GM20000 (cell line): Measurements from ENCODE around the gene WBP2NL.

ENCODE experiments used
- DNase-seq: peaks from one replicate; pipeline ENCODE4 v3.0.0; 2012; ENCODE audit warnings: low spot score
- TF ChIP-seq, protein P1 (sequence below): IDR thresholded peaks from 2 replicates; pipeline ENCODE4 v1.5.1; 2012; ENCODE audit warnings: mild to moderate bottlenecking, control low read depth; ENCODE audit errors: extremely low read depth, missing control alignments

WBP2NL gene

DNA sequence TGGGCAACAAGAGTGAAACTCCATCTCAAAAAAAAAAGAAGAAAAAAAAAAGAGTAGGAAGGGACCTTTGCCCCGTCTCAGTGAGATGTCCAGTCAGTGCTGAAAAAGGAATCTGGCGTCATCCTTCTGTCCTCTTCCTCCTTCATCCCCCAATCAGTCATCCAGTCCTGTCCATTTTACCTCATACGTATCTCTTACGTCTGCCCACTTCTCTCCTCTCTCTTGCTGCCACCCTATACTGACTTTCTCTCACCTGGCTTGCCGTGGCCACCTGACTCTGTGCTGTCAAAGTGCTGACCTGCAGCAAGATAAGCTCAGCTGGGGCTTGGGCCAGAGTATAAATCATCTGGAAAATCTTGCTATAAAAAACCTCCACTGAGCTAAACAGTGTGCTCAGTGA lies 15.7 kb upstream of the WBP2NL start:
- DNase-seq, result no peak
- TF ChIP-seq, protein P1, sequence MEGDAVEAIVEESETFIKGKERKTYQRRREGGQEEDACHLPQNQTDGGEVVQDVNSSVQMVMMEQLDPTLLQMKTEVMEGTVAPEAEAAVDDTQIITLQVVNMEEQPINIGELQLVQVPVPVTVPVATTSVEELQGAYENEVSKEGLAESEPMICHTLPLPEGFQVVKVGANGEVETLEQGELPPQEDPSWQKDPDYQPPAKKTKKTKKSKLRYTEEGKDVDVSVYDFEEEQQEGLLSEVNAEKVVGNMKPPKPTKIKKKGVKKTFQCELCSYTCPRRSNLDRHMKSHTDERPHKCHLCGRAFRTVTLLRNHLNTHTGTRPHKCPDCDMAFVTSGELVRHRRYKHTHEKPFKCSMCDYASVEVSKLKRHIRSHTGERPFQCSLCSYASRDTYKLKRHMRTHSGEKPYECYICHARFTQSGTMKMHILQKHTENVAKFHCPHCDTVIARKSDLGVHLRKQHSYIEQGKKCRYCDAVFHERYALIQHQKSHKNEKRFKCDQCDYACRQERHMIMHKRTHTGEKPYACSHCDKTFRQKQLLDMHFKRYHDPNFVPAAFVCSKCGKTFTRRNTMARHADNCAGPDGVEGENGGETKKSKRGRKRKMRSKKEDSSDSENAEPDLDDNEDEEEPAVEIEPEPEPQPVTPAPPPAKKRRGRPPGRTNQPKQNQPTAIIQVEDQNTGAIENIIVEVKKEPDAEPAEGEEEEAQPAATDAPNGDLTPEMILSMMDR, result no peak

DNA sequence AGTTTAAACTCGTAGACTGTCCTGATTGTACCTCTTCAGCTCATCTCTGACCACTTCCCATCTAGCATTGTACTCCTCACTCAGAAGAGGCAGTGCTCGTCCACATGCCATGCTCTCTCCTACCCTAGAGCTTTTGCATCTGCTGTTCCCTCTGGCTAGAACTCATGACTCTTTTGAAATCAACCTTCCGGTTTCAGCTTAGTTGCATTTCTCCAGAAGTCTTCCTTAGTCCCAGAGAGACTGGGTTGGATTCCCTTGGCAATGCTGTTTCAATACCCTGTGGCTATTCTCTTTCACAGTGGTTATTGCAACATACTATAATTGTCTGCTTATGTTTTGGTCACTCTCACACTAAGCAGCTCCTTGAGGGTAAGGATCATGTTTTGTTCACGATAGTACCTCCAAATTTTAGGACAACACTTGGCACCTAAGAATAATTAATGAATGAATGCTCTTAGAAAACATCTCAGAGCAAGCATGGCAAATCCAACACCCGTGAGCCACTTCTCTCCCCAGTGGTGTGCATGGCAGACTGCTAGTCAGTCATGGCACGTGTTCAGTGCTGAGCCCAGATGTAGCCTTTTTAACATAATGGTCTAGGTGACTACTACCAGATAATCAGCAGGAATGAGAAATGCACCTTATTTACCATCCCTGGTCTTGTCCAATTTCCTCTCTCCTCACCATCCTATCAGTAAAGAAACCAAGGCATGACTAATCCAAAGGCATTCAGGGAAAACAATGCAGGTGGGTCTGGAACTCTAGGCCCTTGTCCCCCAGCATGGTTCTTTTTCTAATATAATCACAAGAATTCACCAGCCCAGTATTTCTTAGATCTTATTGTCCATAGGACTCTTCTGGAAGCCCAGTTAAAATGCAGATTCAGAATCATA lies 14.8 kb upstream of the WBP2NL start:
- TF ChIP-seq, protein P1, result no peak
- DNase-seq, result no peak

DNA sequence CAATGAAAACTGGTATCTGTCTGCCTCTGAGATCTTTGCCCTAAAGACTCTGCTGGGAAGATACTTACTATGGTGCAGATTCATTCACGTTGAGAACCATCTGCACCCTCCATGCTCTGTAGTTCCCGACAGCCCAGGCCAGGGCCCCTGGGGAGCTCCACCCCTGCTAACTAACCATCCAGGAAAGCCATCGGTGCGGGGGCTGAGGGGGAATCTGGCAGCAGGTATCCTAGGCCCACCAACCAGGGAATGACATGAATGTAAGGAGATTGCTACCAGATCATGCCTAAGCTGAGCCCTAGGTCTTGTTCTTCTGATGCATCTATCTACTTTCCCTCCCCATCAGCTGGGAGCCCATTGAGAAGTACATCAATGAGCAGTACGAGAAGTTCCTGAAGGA lies 11.3 kb upstream of the WBP2NL start:
- no peak for DNase-seq
- TF ChIP-seq, protein P1, result no peak

DNA sequence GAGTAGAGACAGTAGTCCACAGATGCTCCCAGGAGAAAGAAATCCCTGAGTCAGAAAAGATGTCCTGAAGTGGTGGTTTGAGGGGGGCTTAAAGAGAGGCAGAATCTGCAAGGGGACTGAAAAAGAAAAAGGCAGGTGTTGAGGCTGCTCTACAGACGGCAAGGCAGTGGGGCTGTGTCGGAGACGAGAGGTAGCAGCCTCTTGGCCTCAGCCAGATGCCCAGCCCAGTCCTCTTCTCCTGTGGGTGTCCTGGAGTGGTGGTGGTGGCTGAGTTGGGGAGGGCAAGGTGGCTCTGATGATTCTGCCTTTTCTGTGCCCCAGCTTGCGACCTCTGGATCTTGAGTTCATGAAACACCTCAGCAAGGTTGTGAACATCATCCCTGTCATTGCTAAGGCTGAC lies 9.3 kb upstream of the WBP2NL start:
- TF ChIP-seq, protein P1, result no peak

DNA sequence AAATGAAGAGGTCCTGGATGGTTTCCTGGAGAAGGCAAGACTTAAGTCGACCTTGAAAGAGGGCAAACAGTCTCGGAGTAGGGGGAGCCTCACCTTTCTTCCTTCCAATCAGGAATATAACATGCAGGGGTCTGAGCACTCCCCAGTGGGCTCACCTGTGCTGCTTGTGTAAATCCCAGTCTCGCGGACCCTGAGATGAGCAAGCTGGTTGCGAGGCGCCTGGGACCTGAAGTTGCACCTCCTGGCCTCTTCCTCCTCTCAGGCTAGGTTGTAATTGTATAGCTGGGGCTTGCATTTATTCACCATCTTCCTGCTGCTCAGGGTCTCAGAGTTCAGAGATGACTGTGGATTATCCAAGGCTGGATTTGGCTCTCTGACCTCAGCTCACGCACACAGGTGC lies 7.5 kb upstream of the WBP2NL start:
- TF ChIP-seq, protein P1, result no peak
- no peak for DNase-seq

More for the DNA sequence above, 9.3 kb upstream of the WBP2NL start:
- no peak for DNase-seq

DNA sequence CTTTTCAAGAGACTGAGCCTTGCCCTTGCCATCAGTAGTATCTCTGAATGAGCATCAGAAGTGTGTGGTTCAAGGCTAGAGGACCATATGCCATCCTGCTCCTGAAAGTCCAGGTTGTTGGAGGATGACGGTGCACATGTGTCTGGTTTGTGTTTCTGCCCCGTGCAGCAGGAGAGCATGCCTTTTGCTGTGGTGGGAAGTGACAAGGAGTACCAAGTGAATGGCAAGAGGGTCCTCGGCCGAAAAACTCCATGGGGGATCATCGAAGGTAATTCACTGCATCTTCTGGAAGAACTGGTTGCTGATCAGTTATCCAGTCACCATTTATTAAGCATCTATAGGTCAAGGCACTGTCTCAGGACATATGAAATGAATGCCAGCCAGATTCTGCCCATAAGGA lies 6.1 kb upstream of the WBP2NL start:
- DNase-seq, result no peak
- TF ChIP-seq, protein P1, result no peak

DNA sequence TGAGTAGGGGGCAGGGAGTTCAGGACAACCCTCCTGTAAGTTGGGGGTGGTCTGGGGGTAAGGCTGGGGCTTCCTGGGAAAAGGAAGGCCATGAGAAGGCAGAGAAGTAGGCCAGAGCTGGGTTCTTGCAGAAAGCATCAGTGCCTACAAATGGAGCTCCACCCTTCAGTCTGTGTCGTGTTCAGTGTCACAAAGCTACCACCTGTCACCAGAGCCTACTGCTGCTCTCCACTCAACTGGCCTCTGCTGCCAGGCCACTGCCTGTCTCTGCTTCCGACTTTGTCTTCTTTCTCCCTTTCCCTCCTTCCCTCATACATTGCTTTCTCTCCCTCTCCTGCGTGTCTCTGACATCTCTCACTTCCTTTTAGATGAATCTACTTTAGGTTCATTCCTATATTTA lies 3.4 kb upstream of the WBP2NL start:
- TF ChIP-seq, protein P1, result no peak
- no peak for DNase-seq
